ENCODE data around the gene CYP4Z1.
A peak's percentile ranks its signal among the peaks of the same experiment; 100 is the strongest.
"Not testable (repeated sequence)": the region's sequence is repeated elsewhere in the genome, so short reads cannot be mapped to it uniquely, and the experiment has no call there.

CYP4Z1 gene

GRCh38 chr1:47106792-47107191, 39.8 kb downstream of the CYP4Z1 start:
- H3K4me3 ChIP-seq (ENCODE audit: low read depth, low read length) = no peak overlapping the region
- no peak for TF ChIP-seq CTCF (conservative IDR thresholded peaks at IDR 0.05; ENCODE audit: low read depth, low read length)
- DNase-seq (ENCODE audit: low read depth) = no peak

GRCh38 chr1:47107851-47108574, 41.0 kb downstream of the CYP4Z1 start:
- H3K4me3 ChIP-seq (ENCODE audit: low read depth, low read length) = not testable (repeated sequence)
- DNase-seq (ENCODE audit: low read depth) = peak; percentile 4

- DNase-seq (ENCODE audit: low read depth); H3K4me3 ChIP-seq (ENCODE audit: low read depth, low read length): not testable (repeated sequence)
Measured at GRCh38 chr1:47109482-47109881, 42.5 kb downstream of the CYP4Z1 start.

GRCh38 chr1:47113178-47113577, 46.1 kb downstream of the CYP4Z1 start:
- no peak overlapping the region for H3K4me3 ChIP-seq (ENCODE audit: low read depth, low read length)
- TF ChIP-seq CTCF (conservative IDR thresholded peaks at IDR 0.05; ENCODE audit: low read depth, low read length) = no peak
- DNase-seq (ENCODE audit: low read depth) = no peak

- DNase-seq (ENCODE audit: low read depth); H3K4me3 ChIP-seq (ENCODE audit: low read depth, low read length): not testable (repeated sequence)
Measured at GRCh38 chr1:47121039-47121438, 54.0 kb downstream of the CYP4Z1 start.

GRCh38 chr1:47124834-47125233, 57.8 kb downstream of the CYP4Z1 start:
- not testable (repeated sequence) for DNase-seq (ENCODE audit: low read depth); H3K4me3 ChIP-seq (ENCODE audit: low read depth, low read length)

- not testable (repeated sequence) for DNase-seq (ENCODE audit: low read depth); H3K4me3 ChIP-seq (ENCODE audit: low read depth, low read length)
Measured at GRCh38 chr1:47126997-47127396, 60.0 kb downstream of the CYP4Z1 start.

- TF ChIP-seq CTCF (conservative IDR thresholded peaks at IDR 0.05; ENCODE audit: low read depth, low read length) = no peak
- no peak overlapping the region for H3K4me3 ChIP-seq (ENCODE audit: low read depth, low read length)
- DNase-seq (ENCODE audit: low read depth) = no peak
Measured at GRCh38 chr1:47128221-47128620, 61.2 kb downstream of the CYP4Z1 start.

GRCh38 chr1:47128854-47129253, 61.8 kb downstream of the CYP4Z1 start:
- DNase-seq (ENCODE audit: low read depth) = not testable (repeated sequence)

GRCh38 chr1:47129489-47130230, 62.6 kb downstream of the CYP4Z1 start:
- not testable (repeated sequence) for DNase-seq (ENCODE audit: low read depth); H3K4me3 ChIP-seq (ENCODE audit: low read depth, low read length)

More at GRCh38 chr1:47128854-47129253, 61.8 kb downstream of the CYP4Z1 start:
- not testable (repeated sequence) for H3K4me3 ChIP-seq (ENCODE audit: low read depth, low read length)

- not testable (repeated sequence) for DNase-seq (ENCODE audit: low read depth); H3K4me3 ChIP-seq (ENCODE audit: low read depth, low read length)
Measured at GRCh38 chr1:47132665-47133064, 65.6 kb downstream of the CYP4Z1 start.
